K562 (cell line): Measurements from ENCODE around the gene WAS. TPM values are rescaled to one million over a fixed set of nuclear protein-coding genes. Genes with fewer than 3 reads are reported as not detected.

Source experiments
- ATAC-seq: fragments of 200-7000 bp; cut with Tn5 transposase; 3 replicates; pipeline ENCODE4 v1.9.1; 2020; ENCODE audit warnings: moderate library complexity
- BruUV-seq: library from RNA; stranded (reverse); fragments of 400-500 nt; replicated peaks from 2 replicates; lab custom pipeline; 2021; lab: Mats Ljungman, UMichigan
- CTCF ChIA-PET: fragments of 300-600 bp; formaldehyde crosslinking; extraction: SDS; loops from one replicate; lab custom pipeline; 2021; ENCODE audit warnings: low intra/inter-chr PET ratio; lab: Yijun Ruan, JAX
- POLR2A ChIA-PET: fragments of 300-600, 350-650 bp; sonication (Branson Sonifier 250); formaldehyde crosslinking; extraction: SDS; loops from one replicate; lab custom pipeline; 2021; ENCODE audit warnings: antibody characterized with exemption, inconsistent platforms; lab: Yijun Ruan, JAX
- DNase-seq, 4 experiments: peaks; one replicate each; pipeline versions ENCODE4 v3.0.0 to v3.0.0-alpha.2; 2011 to 2018; ENCODE audit warnings: low spot score in 3 of 4, mixed read lengths in 3 of 4; ENCODE audit errors: extremely low read depth in 1 of 4
- FAIRE-seq: peaks from 2 replicates; lab custom pipeline; 2011; peaks lifted over from hg19 to GRCh38; lab: Jason Lieb, UNC
- H2AFZ ChIP-seq: 2 replicates; pipeline ENCODE4 v1.6.0; 2011; ENCODE audit warnings: low read depth, low read length, control low read depth, inconsistent platforms
- H3K27ac ChIP-seq: fragments of 200-600 bp; 3 replicates; pipeline ENCODE4 v1.8.0; 2011; ENCODE audit warnings: low read depth, mild to moderate bottlenecking, control low read depth, inconsistent platforms, low read length, moderate library complexity, mixed read lengths; ENCODE audit errors: extremely low read depth
- H3K27me3 ChIP-seq, 2 experiments: fragments of 300-600 bp in 1 of 2; 2 replicates in 1 of 2; 3 replicates in 1 of 2; pipeline versions ENCODE4 v1.6.0 to v1.8.0; 2011; ENCODE audit warnings: inconsistent platforms in 2 of 2, low read length in 2 of 2, mild to moderate bottlenecking in 1 of 2, mixed read lengths in 1 of 2, moderate library complexity in 1 of 2; ENCODE audit not compliant: control insufficient read depth in 2 of 2, insufficient read depth in 2 of 2
- H3K36me3 ChIP-seq: fragments of 300-600 bp; 3 replicates; pipeline ENCODE4 v1.8.0; 2011; ENCODE audit warnings: mild to moderate bottlenecking, low read length, inconsistent platforms; ENCODE audit not compliant: control insufficient read depth, insufficient read depth
- H3K4me1 ChIP-seq, 2 experiments: fragments of 200-600 bp in 1 of 2; replicated peaks in 1 of 2; 2 replicates in 1 of 2; 3 replicates in 1 of 2; pipeline versions ENCODE4 v1.5.1 to v1.8.0; 2011; ENCODE audit warnings: inconsistent platforms in 2 of 2, low read length in 2 of 2, mild to moderate bottlenecking in 1 of 2, mixed read lengths in 1 of 2, moderate library complexity in 1 of 2; ENCODE audit not compliant: control insufficient read depth in 2 of 2, insufficient read depth in 2 of 2
- H3K4me2 ChIP-seq: 2 replicates; pipeline ENCODE4 v1.6.1; 2011; ENCODE audit warnings: low read length, control low read depth, inconsistent platforms, mixed read lengths; ENCODE audit not compliant: insufficient read depth
- H3K4me3 ChIP-seq: fragments of 200-600 bp; sonication (generic), shearing (Covaris generic); 2 replicates; pipeline ENCODE4 v1.5.1; 2016; ENCODE audit warnings: control low read depth, inconsistent platforms
- H3K79me2 ChIP-seq: fragments of 200-600 bp; 3 replicates; pipeline ENCODE4 v1.8.0; 2011; ENCODE audit warnings: low read length, inconsistent platforms; ENCODE audit not compliant: control insufficient read depth, insufficient read depth
- H3K9ac ChIP-seq, 2 experiments: 2 replicates each; pipeline versions ENCODE4 v1.6.0 to v1.6.1; 2011; ENCODE audit warnings: low read depth in 2 of 2, low read length in 2 of 2, control low read depth in 1 of 2, inconsistent platforms in 1 of 2, mild to moderate bottlenecking in 1 of 2, mixed read lengths in 1 of 2; ENCODE audit not compliant: insufficient read depth in 1 of 2
- H3K9me1 ChIP-seq: one replicate; pipeline ENCODE4 v1.6.0; 2011; ENCODE audit warnings: inconsistent platforms, mild to moderate bottlenecking, low read length, moderate library complexity; ENCODE audit not compliant: control insufficient read depth, insufficient read depth
- H3K9me3 ChIP-seq: replicated peaks from 2 replicates; pipeline ENCODE4 v1.5.1; 2011; ENCODE audit warnings: low read depth, low read length, inconsistent platforms; ENCODE audit not compliant: control insufficient read depth, insufficient read depth
- H4K20me1 ChIP-seq: replicated peaks from 2 replicates; pipeline ENCODE4 v1.6.1; 2011; ENCODE audit warnings: low read length, inconsistent platforms, mixed read lengths; ENCODE audit not compliant: control insufficient read depth, insufficient read depth
- BHLHE40 ChIP-seq: IDR thresholded peaks from 2 replicates; pipeline ENCODE4 v1.6.1; 2011; ENCODE audit warnings: low read length, improper control_type of control experiment
- CBFA2T3 ChIP-seq: fragments of 450-650 bp; IDR thresholded peaks from 2 replicates; pipeline ENCODE4 v1.6.1; 2017
- CHD7 ChIP-seq: fragments of 200-600 bp; sonication (generic); IDR thresholded peaks from one replicate; pipeline ENCODE4 v1.6.1; 2012; ENCODE audit warnings: mild to moderate bottlenecking, low read depth, low read length, inconsistent platforms
- ELF4 ChIP-seq: fragments of 450-650 bp; formaldehyde crosslinking; IDR thresholded peaks from 2 replicates; pipeline ENCODE4 v1.4.0; 2022; ENCODE audit warnings: missing genetic modification characterization
- MCM3 ChIP-seq: fragments of 450-650 bp; IDR thresholded peaks from 2 replicates; pipeline ENCODE4 v1.6.1; 2016
- MTF1 ChIP-seq: fragments of 250-450 bp; sonication (Bioruptor Pico); IDR thresholded peaks from 2 replicates; pipeline ENCODE4 v1.9.0; 2021; ENCODE audit warnings: moderate library complexity, mild to moderate bottlenecking, inconsistent platforms, borderline replicate concordance
- POU5F1 ChIP-seq: fragments of 150-350 bp; IDR thresholded peaks from 2 replicates; pipeline ENCODE4 v1.6.1; 2014; ENCODE audit warnings: borderline replicate concordance, low read length, low read depth, mild to moderate bottlenecking; ENCODE audit not compliant: partially characterized antibody
- ZC3H11A ChIP-seq: IDR thresholded peaks from 2 replicates; pipeline ENCODE4 v1.6.1; 2012; ENCODE audit warnings: low read depth, low read length, improper control_type of control experiment
- ZNF41 ChIP-seq: fragments of 250-450 bp; sonication (Bioruptor Pico); conservative IDR thresholded peaks from 2 replicates; pipeline ENCODE4 v1.4.0; 2020; ENCODE audit warnings: mild to moderate bottlenecking
- ZNF561 ChIP-seq: fragments of 450-650 bp; formaldehyde crosslinking; conservative IDR thresholded peaks from 2 replicates; pipeline ENCODE4 v1.4.0; 2020; ENCODE audit warnings: mild to moderate bottlenecking, moderate library complexity
- ZNF778 ChIP-seq: fragments of 450-650 bp; formaldehyde crosslinking; IDR thresholded peaks from 2 replicates; pipeline ENCODE4 v1.4.0; 2020; ENCODE audit warnings: mild to moderate bottlenecking, moderate library complexity
- WGBS: fragments of 100-300 bp; shearing (Covaris generic); methylation state at CpG from one replicate; pipeline ENCODE4 v1.1.6; 2016; ENCODE audit warnings: low coverage, mixed read lengths; ENCODE audit not compliant: insufficient coverage; ENCODE audit errors: missing lambda C conversion rate; 5-methylcytosine and 5-hydroxymethylcytosine counted together
- in situ Hi-C: fragments of 300-500 bp; cut with MboI; formaldehyde crosslinking; loops from 4 replicates; pipeline ENCODE4 v1.15.0; 2018; ENCODE audit warnings: inconsistent platforms, mixed read lengths
- intact Hi-C: fragments of 100-400 bp; cut with micrococcal nuclease; formaldehyde crosslinking; loops from 2 replicates; pipeline ENCODE4 v1.14.2; 2022
- polyA plus RNA-seq, 8 experiments: library from polyadenylated mRNA; depleted of rRNA in 4 of 8; stranded (reverse) in 5 of 8; unstranded in 3 of 8; fragments of >200 nt; fragmentation: Nextera tagmentation in 2 of 8; fragmentation: Illumina TruSeq in 1 of 8; extraction: Ambion mirVana in 2 of 8; extraction: Trizol in 1 of 8; gene quantifications; 2 replicates each; pipeline versions ENCODE4 v1.2.1 to v1.2.3, GENCODE V29; 2011 to 2014; ENCODE audit warnings: inconsistent platforms in 1 of 8, missing spikeins in 1 of 8
- total RNA-seq, 7 experiments: library from RNA; depleted of rRNA in 6 of 7; stranded (reverse); fragments of >200 nt in 6 of 7; fragmentation: Illumina TruSeq in 2 of 7; extraction: Trizol in 2 of 7; gene quantifications; 2 replicates each; pipeline versions ENCODE4 v1.2.1 to v1.2.3, GENCODE V29; 2011 to 2021; ENCODE audit warnings: low replicate concordance in 1 of 7

The WAS gene
- total and polyA plus RNA-seq, 9 of the 15 experiments (the other 6 are each of a cell fraction or from before 2014, with no cell fraction given), result 0.11 to 16.1 (median 3.8) TPM

DNA sequence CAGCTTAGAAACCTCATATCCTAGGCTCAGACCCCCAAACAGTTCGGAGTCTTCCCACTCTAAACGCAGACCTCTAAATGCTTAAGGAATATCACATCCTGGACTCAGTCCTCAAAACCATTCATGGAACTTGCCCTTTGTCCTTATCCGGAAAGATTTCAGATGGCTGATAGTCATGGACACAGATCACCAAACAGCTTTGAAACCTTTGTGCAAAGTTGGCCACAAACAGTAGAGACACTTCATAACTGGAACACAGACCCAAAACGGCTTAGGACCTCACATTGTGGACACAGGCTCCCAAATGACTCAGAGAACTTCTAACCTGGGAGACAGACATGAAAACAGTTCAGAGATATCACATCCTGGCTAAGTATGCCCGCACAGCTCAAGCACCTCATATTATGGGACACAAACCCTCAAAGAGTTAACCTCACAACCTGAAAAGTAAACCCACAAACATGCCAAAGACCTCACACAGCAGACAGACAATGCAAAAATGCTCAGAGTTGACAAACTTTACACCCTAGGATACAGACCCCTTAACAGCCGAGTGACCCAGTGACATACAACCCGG is 28.4 kb downstream of the WAS start:
- no peak overlapping the region for H3K27ac ChIP-seq
- WGBS, result 70% methylated on average over 7 of the region's 7 CpGs
- peaks cover 4 to 29% of the 10 kb centered on the region in 2 experiments; a peak in 4 of 5 replicates for H3K4me1 ChIP-seq
- CTCF ChIA-PET, result no interaction called here
- H3K27me3 ChIP-seq, result no peaks in the 10 kb centered on the region
- DNase-seq, result no peak
- in situ Hi-C loops, result no loop called here
- H2AFZ ChIP-seq, result no peak overlapping the region
- no peak overlapping the region for H3K4me2 ChIP-seq
- TF ChIP-seq ZNF41 (CRISPR knock-in tag) (no peak), POU5F1 (no peak), ZC3H11A (no peak), CHD7 (no peak), CBFA2T3 (no peak), BHLHE40 (no peak), MCM3 (no peak), MTF1 (CRISPR knock-in tag) (no peak), ELF4 (CRISPR knock-in tag) (no peak), ZNF561 (no peak), ZNF778 (no peak)
- TF ChIP-seq, all 486 proteins: peak for 0
- Histone ChIP-seq H3K9me1 (no peaks in the 10 kb centered on the region), H3K79me2 (no peaks in the 10 kb centered on the region; the same call in 1 of the 3 replicates), H3K9me3 (no peaks in the 10 kb centered on the region), H3K4me3 (no peak overlapping the region), H3K36me3 (peaks cover 27% of the 10 kb centered on the region; the same call in 2 of the 3 replicates), H4K20me1 (no peaks in the 10 kb centered on the region), H3K9ac (no peak overlapping the region)
- POLR2A ChIA-PET, result interaction anchor here (0.5 to 1.5 kb wide), 6 partner anchors 9 to 465 kb away, joined by 3 to 9 read pairs (median 3); partner anchors contain the start of gene SUV39H1
- intact Hi-C loops, result no loop called here
- BruUV-seq, result no TSS peak
- FAIRE-seq, result no peak
- ATAC-seq, result no peak
